HCT116 (cell line): Measurements from ENCODE around the gene NEUROG3. TPM values are rescaled to one million over a fixed set of nuclear protein-coding genes. Genes with fewer than 3 reads are reported as not detected.

Experiments
- total RNA-seq: library from RNA; stranded (reverse); gene quantifications from one replicate; pipeline ENCODE4 v1.2.1, GENCODE V29; 2021; ENCODE audit not compliant: unreplicated experiment

NEUROG3 gene
- total RNA-seq, 1 experiment from 2014 or later: not detected

Other genes with a start within 250 kb of the NEUROG3 start
- not detected for gene TACR2, start 156.5 kb downstream of the NEUROG3 start, total RNA-seq
- 16.0 TPM for gene TSPAN15, start 122.0 kb downstream of the NEUROG3 start, total RNA-seq
- gene FAM241B, start 56.8 kb upstream of the NEUROG3 start, total RNA-seq: 18.0 TPM
- gene COL13A1, start 228.5 kb upstream of the NEUROG3 start, total RNA-seq: 5.9 TPM